NCI-H2171 (cell line): ENCODE measurements around the gene VAC14.
"Not testable (repeated sequence)": the region's sequence is repeated elsewhere in the genome, so short reads cannot be mapped to it uniquely, and the experiment has no call there.

Experiments used
- DNase-seq: peaks from one replicate; lab custom pipeline; 2025; lab: John Stamatoyannopoulos, UW

The VAC14 gene

DNA sequence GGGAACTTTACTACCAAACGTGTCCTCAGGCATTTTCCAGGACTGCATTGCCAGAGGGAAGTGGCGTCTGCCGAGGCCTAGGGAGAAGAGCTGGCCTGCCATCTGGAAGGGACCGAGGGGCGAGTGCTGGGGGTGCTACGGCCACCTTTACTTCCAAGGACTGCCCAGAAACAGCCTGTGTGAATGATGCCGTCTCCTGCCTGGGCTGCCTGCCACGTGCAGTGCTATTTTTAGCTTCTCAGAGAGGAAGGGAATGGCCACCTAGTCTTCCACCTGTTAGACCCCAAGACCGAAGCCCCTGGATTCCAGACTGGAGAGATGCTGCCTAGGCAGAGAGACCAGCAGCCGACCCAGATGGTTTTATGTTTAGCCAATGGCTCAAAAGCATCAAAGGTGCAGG lies 57.2 kb downstream of the VAC14 start:
- DNase-seq = no peak

DNA sequence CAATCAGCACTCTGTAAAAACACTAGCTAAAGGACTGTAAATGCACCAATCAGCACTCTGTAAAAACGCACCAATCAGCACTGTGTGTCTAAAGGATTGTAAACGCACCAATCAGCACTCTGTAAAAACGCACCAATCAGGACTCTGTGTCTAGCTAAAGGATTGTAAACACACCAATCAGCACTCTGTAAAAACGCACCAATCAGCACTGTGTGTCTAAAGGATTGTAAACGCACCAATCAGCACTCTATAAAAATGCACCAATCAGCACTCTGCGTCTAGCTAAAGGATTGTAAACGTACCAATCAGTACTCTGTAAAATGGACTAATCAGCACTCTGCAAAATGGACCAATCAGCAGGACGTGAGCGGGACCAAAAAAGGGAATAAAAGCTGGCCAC lies 58.0 kb downstream of the VAC14 start:
- not testable (repeated sequence) for DNase-seq

- no peak for DNase-seq
Observed at GRCh38 chr16:70741783-70742125, 59.2 kb downstream of the VAC14 start.

DNA sequence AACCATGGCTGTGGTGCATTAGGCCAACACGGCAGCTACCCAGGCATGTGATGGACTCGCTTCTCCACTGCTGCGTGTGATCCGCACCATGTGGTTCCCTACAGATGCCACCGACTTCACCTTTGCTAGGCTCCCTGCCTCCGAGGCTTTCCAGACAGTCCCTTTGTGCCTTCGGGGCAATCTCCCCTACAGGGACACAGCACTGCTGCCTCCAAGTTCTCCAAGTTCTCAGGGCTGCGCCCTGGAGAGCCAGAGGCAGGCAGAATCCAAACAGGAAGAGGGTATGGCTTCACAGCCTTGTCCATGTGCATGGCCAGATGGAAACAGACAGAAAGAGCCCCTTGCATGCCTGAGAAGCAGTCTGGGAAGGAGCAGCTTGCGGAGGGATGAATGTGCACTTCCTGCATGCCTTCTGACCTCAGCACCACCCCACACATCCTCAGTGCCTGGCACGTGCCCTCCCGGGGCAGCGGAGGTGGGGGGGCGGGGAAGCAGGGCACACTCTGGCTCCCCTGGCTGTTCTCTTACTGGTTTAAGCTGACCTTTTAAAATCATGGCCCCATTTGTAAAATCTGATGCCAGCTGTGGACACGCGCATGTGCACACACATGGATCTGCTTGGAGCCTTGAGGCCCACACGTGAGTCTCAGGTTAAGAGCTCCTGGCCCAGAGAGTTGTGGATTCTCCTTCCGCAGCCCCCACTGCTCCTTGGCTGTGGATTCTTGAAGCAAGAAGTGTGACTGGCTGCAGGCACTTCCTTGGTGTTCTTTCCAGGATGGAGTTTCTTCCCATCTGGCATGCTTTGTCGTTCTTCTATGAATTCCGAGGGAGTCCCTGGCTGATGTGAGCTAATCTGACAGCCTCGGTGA lies 59.8 kb downstream of the VAC14 start:
- no peak for DNase-seq

DNA sequence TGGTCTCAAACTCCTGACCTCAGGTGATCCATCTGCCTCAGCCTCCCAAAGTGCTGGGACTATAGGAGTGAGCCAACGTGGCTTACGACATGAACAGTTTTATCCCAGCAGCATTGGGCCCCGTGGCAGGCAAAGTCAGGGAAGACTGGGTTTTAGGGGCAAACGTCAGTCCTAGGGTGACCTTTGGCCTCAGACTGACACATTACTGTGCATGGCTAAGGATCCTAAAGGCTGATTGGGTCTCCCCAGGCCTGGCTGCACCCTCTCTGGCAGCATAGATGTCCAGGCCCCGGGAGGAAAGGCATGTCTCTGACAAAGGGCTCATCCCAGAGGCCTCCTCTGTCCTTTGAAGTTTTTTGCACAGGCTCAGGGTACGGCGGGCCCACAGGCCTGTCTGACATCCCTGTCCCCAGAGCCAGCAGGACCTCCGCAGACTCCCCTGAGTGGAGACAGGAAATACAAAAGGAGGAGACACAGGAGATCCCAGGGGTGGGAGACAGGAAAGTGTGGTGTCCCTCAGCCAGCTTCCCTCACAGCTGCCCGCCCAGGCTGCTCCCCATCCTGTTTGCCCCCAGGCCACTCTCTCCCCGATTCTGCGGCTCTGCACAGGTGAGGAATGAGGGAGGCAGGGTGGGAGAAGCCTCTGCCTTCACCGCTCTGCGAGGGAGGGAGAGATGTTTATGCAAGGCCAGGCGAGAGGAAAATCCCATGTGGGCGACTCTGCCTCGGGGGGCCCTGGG lies 60.6 kb downstream of the VAC14 start:
- DNase-seq = no peak

DNA sequence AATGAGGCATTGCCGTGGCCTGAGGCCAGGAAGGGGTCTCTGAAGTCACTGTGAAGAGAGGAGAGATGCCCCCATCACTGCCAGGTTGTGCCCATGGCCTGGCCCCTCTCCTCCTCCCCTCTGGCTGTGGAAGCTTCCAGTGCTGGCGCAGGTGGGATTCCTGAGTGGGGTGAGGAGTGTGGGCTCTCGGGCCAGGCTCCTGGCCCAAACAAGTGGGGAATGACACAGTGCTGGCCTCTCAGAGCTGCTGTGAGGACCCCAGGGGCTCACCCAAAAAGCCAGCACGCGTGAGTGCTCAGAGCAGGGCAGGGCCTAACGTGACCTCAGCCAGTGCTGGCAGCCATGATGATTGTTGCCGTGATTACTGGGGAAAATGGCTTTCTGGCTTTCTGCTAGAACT lies 61.6 kb downstream of the VAC14 start:
- DNase-seq = no peak

DNA sequence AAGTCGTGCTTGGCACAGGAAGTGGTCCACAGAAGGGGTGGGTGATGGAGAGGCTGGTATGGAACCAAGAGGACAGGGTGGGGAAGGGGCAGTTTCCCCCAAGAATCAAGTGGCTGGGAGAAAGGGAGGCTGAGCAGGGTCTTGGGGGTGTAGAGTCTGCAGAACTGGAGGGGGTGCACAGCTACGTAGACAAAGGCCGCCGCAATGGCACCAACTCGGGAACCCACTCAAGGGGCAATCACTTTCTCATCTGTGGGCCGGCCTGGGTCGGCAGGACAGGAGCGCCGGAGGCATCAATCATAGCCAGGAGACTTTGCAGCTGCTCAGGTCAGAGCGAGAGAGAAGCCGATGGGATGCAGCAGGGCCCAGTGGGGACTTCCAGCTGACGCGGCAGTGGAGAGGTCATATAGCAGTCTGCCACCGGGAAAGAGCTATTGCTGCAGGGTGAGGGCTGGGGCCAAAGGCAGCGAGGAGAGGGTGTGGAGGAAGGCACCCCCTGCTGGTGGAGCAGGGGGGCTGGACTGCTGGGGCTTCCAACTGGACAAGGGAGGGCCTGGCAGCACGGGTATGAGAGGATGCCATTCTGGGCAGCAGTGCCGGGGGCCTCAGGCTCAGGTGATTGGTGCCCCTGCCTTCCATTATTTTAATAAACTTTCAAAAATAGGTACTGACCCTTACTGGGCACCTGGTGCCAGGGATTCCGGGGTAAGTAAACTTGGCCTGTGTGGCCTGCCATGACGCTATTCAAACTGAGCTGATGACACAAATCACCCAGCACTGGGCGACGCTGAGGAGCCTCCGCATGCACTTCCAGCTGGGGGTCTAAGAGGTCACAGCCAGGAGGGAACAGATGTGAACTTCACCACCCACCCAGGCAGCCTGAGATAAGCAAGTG lies 62.6 kb downstream of the VAC14 start:
- no peak for DNase-seq

GRCh38 chr16:70737377-70738082 lies 63.4 kb downstream of the VAC14 start:
- DNase-seq = no peak

- no peak for DNase-seq
Observed at GRCh38 chr16:70736465-70737376, 64.2 kb downstream of the VAC14 start.

DNA sequence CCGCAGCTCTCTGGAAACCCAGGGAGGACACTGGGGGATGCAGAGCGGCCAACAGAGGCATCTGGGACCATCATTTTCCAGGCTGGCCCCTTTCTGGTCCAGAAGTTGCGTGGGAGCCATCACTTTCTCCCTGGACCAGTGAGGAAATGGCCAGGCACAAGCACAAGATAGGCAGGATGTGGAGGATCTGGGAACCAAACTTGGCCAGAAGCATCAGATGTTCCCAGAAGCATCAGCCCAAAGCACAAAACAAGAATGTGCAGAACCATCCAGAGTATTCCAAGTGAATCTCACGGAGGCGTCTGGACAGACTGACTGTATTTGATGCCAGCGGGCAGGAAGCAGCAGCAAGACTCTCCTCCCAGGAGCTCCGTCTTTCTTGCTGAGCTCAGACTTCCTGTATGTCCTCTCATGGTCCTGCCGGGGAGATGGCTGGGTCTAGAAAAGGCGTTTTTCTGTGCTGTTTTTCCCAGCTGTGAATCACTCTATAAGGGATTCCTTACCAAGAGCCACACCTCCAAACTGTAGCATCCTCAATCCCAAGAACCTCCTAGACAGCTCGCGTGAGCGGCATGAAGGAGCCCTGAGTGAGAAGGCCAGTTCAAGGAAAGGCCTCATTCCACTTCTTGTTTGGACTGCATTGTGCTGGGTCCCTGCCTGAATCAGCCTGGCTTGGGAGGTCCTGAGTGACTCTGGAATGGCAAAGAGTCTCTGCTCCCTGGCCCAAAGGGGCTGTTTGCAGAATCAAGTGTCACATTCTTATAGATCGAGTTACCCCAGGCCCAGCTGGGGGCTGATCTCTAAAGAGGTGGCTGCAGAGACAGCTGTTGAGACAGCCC lies 65.6 kb downstream of the VAC14 start:
- no peak for DNase-seq

DNA sequence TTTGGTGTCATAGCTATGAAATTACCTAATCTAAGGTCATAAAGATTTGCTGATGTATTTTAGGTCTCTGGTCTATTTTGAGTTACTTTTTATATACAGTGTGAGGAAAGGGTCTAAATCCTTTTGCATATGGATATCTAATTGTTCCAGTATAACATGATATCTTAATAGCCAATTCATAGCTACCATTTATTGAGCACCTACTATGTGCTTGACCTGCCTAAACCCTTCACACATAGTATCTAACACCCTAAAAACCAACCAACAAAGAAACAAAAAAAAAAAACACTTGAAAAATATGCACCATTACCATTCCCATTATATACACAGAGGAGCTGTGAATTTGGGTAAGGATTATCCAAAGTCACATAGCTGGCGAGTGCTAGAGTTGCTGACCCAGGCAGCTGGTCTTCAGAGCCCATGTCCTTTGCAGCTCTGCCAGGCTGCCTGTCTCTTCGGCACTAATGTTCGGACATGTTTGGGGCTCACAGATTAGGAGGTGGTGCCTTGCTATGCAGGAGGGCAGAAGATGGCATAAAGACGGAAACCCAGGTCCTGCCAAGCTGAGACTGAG lies 66.3 kb downstream of the VAC14 start:
- no peak for DNase-seq

DNA sequence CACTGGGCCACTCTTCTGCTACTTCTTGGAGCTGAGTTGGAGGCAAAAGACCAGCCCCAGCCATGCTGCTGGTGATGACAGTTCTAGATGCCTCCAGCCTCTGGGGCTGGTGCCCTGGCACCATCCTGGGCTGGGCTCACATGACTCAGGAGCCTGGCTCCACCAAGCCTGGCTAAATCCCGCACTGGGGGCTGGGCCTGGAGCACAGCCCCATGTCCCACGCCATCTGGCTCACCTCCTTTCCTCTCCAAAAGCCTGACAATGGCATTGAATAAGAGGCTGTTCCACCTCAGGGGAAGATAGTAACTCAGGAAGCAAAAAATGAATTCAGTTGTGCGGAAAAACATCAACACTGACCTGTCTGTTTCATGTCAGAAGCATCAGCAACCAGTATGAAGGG lies 70.0 kb downstream of the VAC14 start:
- no peak for DNase-seq

- no peak for DNase-seq
Observed at GRCh38 chr16:70730031-70730430, 70.9 kb downstream of the VAC14 start.

- no peak for DNase-seq
Observed at GRCh38 chr16:70729292-70729691, 71.7 kb downstream of the VAC14 start.

GRCh38 chr16:70728150-70728549 lies 72.8 kb downstream of the VAC14 start:
- DNase-seq = no peak

- no peak for DNase-seq
Observed at GRCh38 chr16:70726892-70727361, 74.0 kb downstream of the VAC14 start.

DNA sequence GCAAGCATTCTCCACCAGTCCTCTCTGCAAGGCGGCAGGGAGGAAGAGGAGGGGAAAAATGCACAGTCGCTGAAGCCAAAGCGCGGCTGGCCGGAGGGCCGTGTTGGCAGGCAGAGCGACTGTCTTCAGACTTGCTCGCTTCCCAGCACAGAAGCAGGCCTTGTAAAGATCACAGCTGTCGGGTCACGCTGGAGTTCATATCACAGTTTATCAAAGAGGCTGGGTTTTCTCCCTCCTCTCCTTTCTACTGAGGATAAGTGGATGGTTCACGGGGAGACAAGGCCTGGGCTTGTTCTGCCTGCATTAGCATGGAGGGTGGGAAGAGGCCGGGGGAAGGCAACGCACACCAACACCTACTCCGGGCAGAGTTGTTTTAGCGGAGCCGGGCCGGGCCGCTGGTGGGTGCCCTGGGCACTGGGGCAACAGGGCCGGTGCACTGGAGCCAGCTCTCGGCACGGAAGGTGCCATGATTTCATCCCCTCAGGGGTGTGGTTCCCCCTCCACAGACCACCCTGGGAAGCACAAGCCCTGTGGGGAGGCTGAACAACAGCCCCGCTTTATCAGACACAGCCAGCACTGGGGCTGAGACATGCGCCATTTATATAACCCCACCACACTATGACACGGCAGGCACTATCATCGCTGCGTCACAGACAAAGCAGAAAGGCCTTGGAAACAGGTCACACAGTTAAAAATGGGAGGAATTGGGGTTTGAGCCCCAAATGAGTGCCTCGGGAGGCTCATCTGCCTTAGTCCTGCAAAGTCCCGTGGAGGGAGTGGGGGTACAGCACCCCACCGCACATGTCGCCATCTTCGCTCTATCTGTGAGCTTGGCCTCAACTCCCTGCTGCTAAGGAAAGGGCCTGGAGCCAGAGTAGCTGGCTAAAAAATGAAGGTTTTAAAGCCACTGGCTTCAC lies 74.8 kb downstream of the VAC14 start:
- no peak for DNase-seq
